22Rv1 (cell line): ENCODE data around the gene LRPPRC.

Source experiments
- CTCF ChIP-seq: fragments of 450-650 bp; IDR thresholded peaks from 2 replicates; pipeline ENCODE4 v1.5.1; 2017; ENCODE audit warnings: mild to moderate bottlenecking
- ZFX ChIP-seq: fragments of 450-650 bp; IDR thresholded peaks from 2 replicates; pipeline ENCODE4 v1.6.1; 2017; ENCODE audit warnings: antibody characterized with exemption, borderline replicate concordance

GRCh38 chr2:43874776-43875451 lies 120.9 kb downstream of the LRPPRC start:
- TF ChIP-seq CTCF: no peak
- no peak for TF ChIP-seq ZFX
